Activated T-cell treated with anti-CD3 and anti-CD28 coated beads, Interleukin-2, amount 50 U/mL, for 4 hours (primary cell): ENCODE data around the gene GNAI3. TPM values are rescaled to one million over a fixed set of nuclear protein-coding genes. Genes with fewer than 3 reads are reported as not detected.
"Not testable (repeated sequence)": the region's sequence is repeated elsewhere in the genome, so short reads cannot be mapped to it uniquely, and the experiment has no call there.

Experiments used
- ATAC-seq, 2 donors: fragments of 200-7000 bp; cut with Tn5 transposase; one replicate each; pipeline ENCODE4 v1.10.0; 2021
- DNase-seq: peaks from one replicate; pipeline ENCODE4 v3.0.0-alpha.2; 2020
- H3K27me3 Mint-ChIP-seq: one replicate; pipeline ENCODE4 v1.8.0; 2021; ENCODE audit warnings: low read depth, mixed read lengths
- H3K36me3 Mint-ChIP-seq: one replicate; pipeline ENCODE4 v1.8.0; 2022; ENCODE audit warnings: mixed read lengths; ENCODE audit not compliant: insufficient read depth
- H3K4me1 Mint-ChIP-seq: one replicate; pipeline ENCODE4 v1.8.0; 2021; ENCODE audit warnings: low read depth, mixed read lengths
- H3K4me3 Mint-ChIP-seq: one replicate; pipeline ENCODE4 v1.8.0; 2021; ENCODE audit warnings: mild to moderate bottlenecking, moderate library complexity, mixed read lengths
- H3K9me3 Mint-ChIP-seq: one replicate; pipeline ENCODE4 v1.8.0; 2021; ENCODE audit warnings: mixed read lengths
- total RNA-seq, 3 donors: library from RNA; stranded (reverse); gene quantifications; one replicate each; pipeline ENCODE4 v1.2.1, GENCODE V29; 2021

GNAI3 gene
- total RNA-seq, 3 donors from 2014 or later = 8.6 to 8.9 (median 8.6) TPM

- Mint-ChIP-seq H3K4me3 (no peak overlapping the region), H3K4me1 (peaks cover 9% of the 10 kb centered on the region), H3K27me3 (peaks cover 13% of the 10 kb centered on the region), H3K9me3 (no peaks in the 10 kb centered on the region), H3K36me3 (no peaks in the 10 kb centered on the region)
- ATAC-seq = no peak
- DNase-seq = no peak
Observed at GRCh38 chr1:109650609-109651008, 102.2 kb downstream of the GNAI3 start.

- H3K4me1 Mint-ChIP-seq = peaks cover 16% of the 10 kb centered on the region
Observed at GRCh38 chr1:109652402-109652801, 104.0 kb downstream of the GNAI3 start.

GRCh38 chr1:109653306-109653705 is 104.9 kb downstream of the GNAI3 start:
- no peak for ATAC-seq
- no peak for DNase-seq
- peaks cover 16% of the 10 kb centered on the region for H3K4me1 Mint-ChIP-seq
- H3K9me3 Mint-ChIP-seq = no peaks in the 10 kb centered on the region
- no peaks in the 10 kb centered on the region for H3K36me3 Mint-ChIP-seq
- H3K27me3 Mint-ChIP-seq = peaks cover 13% of the 10 kb centered on the region
- H3K4me3 Mint-ChIP-seq = no peak overlapping the region

More at GRCh38 chr1:109652402-109652801, 104.0 kb downstream of the GNAI3 start:
- H3K4me3 Mint-ChIP-seq = no peak overlapping the region
- ATAC-seq = no peak
- H3K36me3 Mint-ChIP-seq = no peaks in the 10 kb centered on the region
- no peak for DNase-seq
- H3K9me3 Mint-ChIP-seq = no peaks in the 10 kb centered on the region
- H3K27me3 Mint-ChIP-seq = peaks cover 13% of the 10 kb centered on the region

- H3K9me3 Mint-ChIP-seq = no peaks in the 10 kb centered on the region
- no peak overlapping the region for H3K4me3 Mint-ChIP-seq
- H3K36me3 Mint-ChIP-seq = peaks cover 5% of the 10 kb centered on the region
- DNase-seq (no peak), ATAC-seq (no peak)
- H3K4me1 Mint-ChIP-seq = peaks cover 16% of the 10 kb centered on the region
- peaks cover 13% of the 10 kb centered on the region for H3K27me3 Mint-ChIP-seq
Observed at GRCh38 chr1:109654519-109654918, 106.1 kb downstream of the GNAI3 start.

GRCh38 chr1:109655615-109656519 is 107.5 kb downstream of the GNAI3 start, which contains the start of gene GSTM4:
Gene GSTM4 (plus strand): TSS chr1:109656099. CDS start chr1:109656390, 291 bp downstream.
- DNase-seq (peak; percentile 43), ATAC-seq (peak; percentile 94 to 95)
- H3K4me3 Mint-ChIP-seq = peak within 1 kb of the TSS; percentile 88
- H3K36me3 Mint-ChIP-seq = peaks cover 5% of the 10 kb centered on the region
- no peaks in the 10 kb centered on the region for H3K9me3 Mint-ChIP-seq
- H3K27me3 Mint-ChIP-seq = peaks cover 10% of the 10 kb centered on the region
- peaks cover 16% of the 10 kb centered on the region for H3K4me1 Mint-ChIP-seq

- H3K9me3 Mint-ChIP-seq = no peaks in the 10 kb centered on the region
- DNase-seq (no peak), ATAC-seq (no peak)
- H3K4me3 Mint-ChIP-seq = peak overlapping the region; percentile 88
- H3K36me3 Mint-ChIP-seq = peaks cover 5% of the 10 kb centered on the region
- peaks cover 16% of the 10 kb centered on the region for H3K4me1 Mint-ChIP-seq
- peaks cover 6% of the 10 kb centered on the region for H3K27me3 Mint-ChIP-seq
Observed at GRCh38 chr1:109657395-109657794, 109.0 kb downstream of the GNAI3 start.

GRCh38 chr1:109657970-109658369 is 109.6 kb downstream of the GNAI3 start:
- no peak for DNase-seq
- Mint-ChIP-seq H3K27me3 (peaks cover 5% of the 10 kb centered on the region), H3K36me3 (peaks cover 5% of the 10 kb centered on the region), H3K4me3 (no peak overlapping the region), H3K9me3 (no peaks in the 10 kb centered on the region), H3K4me1 (peaks cover 16% of the 10 kb centered on the region)
- ATAC-seq = no peak

- no peak for DNase-seq
- Mint-ChIP-seq H3K4me1 (peaks cover 16% of the 10 kb centered on the region), H3K4me3 (no peak overlapping the region), H3K27me3 (peaks cover 2% of the 10 kb centered on the region), H3K9me3 (no peaks in the 10 kb centered on the region), H3K36me3 (peaks cover 5% of the 10 kb centered on the region)
- ATAC-seq = no peak
Observed at GRCh38 chr1:109658533-109659042, 110.2 kb downstream of the GNAI3 start.

- DNase-seq = no peak
- Mint-ChIP-seq H3K4me3 (no peak overlapping the region), H3K27me3 (peaks cover 2% of the 10 kb centered on the region), H3K4me1 (peaks cover 16% of the 10 kb centered on the region), H3K9me3 (no peaks in the 10 kb centered on the region), H3K36me3 (peaks cover 5% of the 10 kb centered on the region)
- ATAC-seq = no peak
Observed at GRCh38 chr1:109659145-109659544, 110.7 kb downstream of the GNAI3 start.

- no peak for DNase-seq
- Mint-ChIP-seq H3K36me3 (peaks cover 5% of the 10 kb centered on the region), H3K4me3 (no peak overlapping the region), H3K4me1 (peaks cover 12% of the 10 kb centered on the region), H3K27me3 (no peaks in the 10 kb centered on the region), H3K9me3 (no peaks in the 10 kb centered on the region)
- no peak for ATAC-seq
Observed at GRCh38 chr1:109659997-109660690, 111.7 kb downstream of the GNAI3 start.

- not testable (repeated sequence) for H3K9me3 Mint-ChIP-seq, H3K4me1 Mint-ChIP-seq, H3K4me3 Mint-ChIP-seq, H3K27me3 Mint-ChIP-seq, H3K36me3 Mint-ChIP-seq, DNase-seq, ATAC-seq
Observed at GRCh38 chr1:109660691-109661026, 112.2 kb downstream of the GNAI3 start.

GRCh38 chr1:109661391-109661790 is 113.0 kb downstream of the GNAI3 start:
- ATAC-seq (no peak), DNase-seq (no peak)
- Mint-ChIP-seq H3K4me1 (peaks cover 3% of the 10 kb centered on the region), H3K4me3 (no peak overlapping the region), H3K36me3 (peaks cover 5% of the 10 kb centered on the region), H3K9me3 (no peaks in the 10 kb centered on the region), H3K27me3 (no peaks in the 10 kb centered on the region)

GRCh38 chr1:109664671-109665070 is 116.3 kb downstream of the GNAI3 start:
- DNase-seq = no peak
- Mint-ChIP-seq H3K36me3 (no peaks in the 10 kb centered on the region), H3K4me3 (no peak overlapping the region), H3K27me3 (no peaks in the 10 kb centered on the region), H3K9me3 (no peaks in the 10 kb centered on the region), H3K4me1 (peaks cover 21% of the 10 kb centered on the region)
- ATAC-seq = no peak

GRCh38 chr1:109667452-109668122 is 119.2 kb downstream of the GNAI3 start, which contains the start of gene GSTM2:
Gene GSTM2 (plus strand): TSS chr1:109668057. CDS start chr1:109668116, 59 bp downstream.
- Mint-ChIP-seq H3K4me3 (peak within 1 kb of the TSS; percentile 72), H3K9me3 (no peaks in the 10 kb centered on the region), H3K27me3 (no peaks in the 10 kb centered on the region), H3K36me3 (no peaks in the 10 kb centered on the region), H3K4me1 (peaks cover 27% of the 10 kb centered on the region)
- peak; percentile 75 for DNase-seq
- ATAC-seq = peak; percentile 100
